Type B pancreatic cell (in vitro differentiated cells): ENCODE measurements around the gene AP2A1. TPM values are rescaled to one million over a fixed set of nuclear protein-coding genes. Genes with fewer than 3 reads are reported as not detected.

Experiments
- DNase-seq: peaks from one replicate; pipeline ENCODE4 v3.0.0; 2021; ENCODE audit warnings: mixed read lengths; ENCODE audit not compliant: unreplicated experiment; ENCODE audit errors: extremely low spot score
- H3K27ac Mint-ChIP-seq: 2 replicates; pipeline ENCODE4 v1.8.0; 2021; ENCODE audit warnings: mild to moderate bottlenecking, mixed read lengths
- H3K27me3 Mint-ChIP-seq: 2 replicates; pipeline ENCODE4 v1.8.0; 2021; ENCODE audit warnings: mixed read lengths
- H3K36me3 Mint-ChIP-seq: 2 replicates; pipeline ENCODE4 v1.8.0; 2021; ENCODE audit warnings: mixed read lengths
- H3K4me1 Mint-ChIP-seq: one replicate; pipeline ENCODE4 v1.8.0; 2021; ENCODE audit warnings: mixed read lengths; ENCODE audit not compliant: unreplicated experiment
- H3K4me3 Mint-ChIP-seq: 2 replicates; pipeline ENCODE4 v1.8.0; 2021; ENCODE audit warnings: mild to moderate bottlenecking, mixed read lengths
- H3K9me3 Mint-ChIP-seq: 2 replicates; pipeline ENCODE4 v1.8.0; 2021; ENCODE audit warnings: mixed read lengths
- CTCF ChIP-seq: fragments of 200-600 bp; sonication (generic); conservative IDR thresholded peaks from 2 replicates; pipeline ENCODE4 v1.5.0; 2021; ENCODE audit warnings: antibody characterized with exemption, mild to moderate bottlenecking
- total RNA-seq: library from RNA; stranded (reverse); gene quantifications from 2 replicates; pipeline ENCODE4 v1.2.1, GENCODE V29; 2021; ENCODE audit warnings: low replicate concordance

The AP2A1 gene
- total RNA-seq, 1 donor from 2014 or later: 82.9 TPM

DNA sequence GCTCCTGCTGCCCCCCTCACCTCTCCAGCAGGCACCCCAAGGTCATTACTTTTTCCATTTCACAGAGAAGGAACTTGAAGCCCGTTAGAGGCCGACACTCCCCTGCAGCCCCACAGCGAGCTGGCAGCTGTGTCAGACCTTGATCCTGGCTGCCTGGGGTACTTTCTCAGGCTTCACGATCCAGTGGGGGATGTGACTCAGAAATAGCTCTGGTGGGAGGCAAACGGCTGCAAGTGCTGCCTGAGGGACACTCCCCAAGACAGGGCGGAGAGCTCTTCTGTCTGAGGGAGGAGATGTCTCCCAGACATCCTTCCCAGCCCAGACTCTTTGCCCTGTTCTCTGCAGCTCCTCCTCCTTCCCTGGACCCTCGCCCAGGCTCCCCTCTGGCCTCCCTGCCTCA is 8.5 kb upstream of the AP2A1 start:
- no peaks in the 10 kb centered on the region for H3K9me3 Mint-ChIP-seq
- no peaks in the 10 kb centered on the region for H3K4me1 Mint-ChIP-seq
- no peak for TF ChIP-seq CTCF
- H3K27ac Mint-ChIP-seq: no peak overlapping the region
- DNase-seq: no peak
- no peak overlapping the region for H3K4me3 Mint-ChIP-seq
- H3K36me3 Mint-ChIP-seq: no peaks in the 10 kb centered on the region
- peaks cover 6% of the 10 kb centered on the region for H3K27me3 Mint-ChIP-seq

- peaks cover 6% of the 10 kb centered on the region for H3K4me1 Mint-ChIP-seq
- H3K27ac Mint-ChIP-seq: no peak overlapping the region
- DNase-seq: no peak
- H3K9me3 Mint-ChIP-seq: no peaks in the 10 kb centered on the region
- no peaks in the 10 kb centered on the region for H3K36me3 Mint-ChIP-seq
- peaks cover 6% of the 10 kb centered on the region for H3K27me3 Mint-ChIP-seq
- no peak overlapping the region for H3K4me3 Mint-ChIP-seq
- TF ChIP-seq CTCF: no peak
Measured at GRCh38 chr19:49761249-49761624, 5.6 kb upstream of the AP2A1 start.

GRCh38 chr19:49761625-49762311 is 5.0 kb upstream of the AP2A1 start:
- DNase-seq: no peak
- H3K27me3 Mint-ChIP-seq: peaks cover 6% of the 10 kb centered on the region
- H3K4me1 Mint-ChIP-seq: peaks cover 7% of the 10 kb centered on the region
- no peak for TF ChIP-seq CTCF
- H3K4me3 Mint-ChIP-seq: no peak overlapping the region
- H3K9me3 Mint-ChIP-seq: no peaks in the 10 kb centered on the region
- H3K27ac Mint-ChIP-seq: no peak overlapping the region
- no peaks in the 10 kb centered on the region for H3K36me3 Mint-ChIP-seq

DNA sequence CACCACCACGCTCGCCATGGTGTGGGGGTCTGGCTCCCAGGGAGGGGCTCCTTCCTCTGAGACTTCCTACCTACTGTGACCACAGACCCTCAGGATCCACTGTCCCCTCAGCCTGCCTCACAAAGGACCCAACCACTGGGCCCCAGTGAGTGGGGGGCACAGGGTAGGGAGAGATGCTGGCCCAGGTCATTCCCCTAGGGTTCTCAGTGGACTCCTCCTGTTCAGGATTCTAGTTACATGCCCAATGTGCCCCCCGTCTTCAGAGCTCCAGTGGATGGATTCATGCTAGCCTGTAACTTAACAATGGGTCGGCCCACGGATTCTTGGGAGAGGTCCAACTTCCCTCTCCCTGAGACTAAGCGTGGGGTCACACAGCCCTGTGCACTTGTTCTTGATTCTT is 3.6 kb upstream of the AP2A1 start, which contains the start of gene TSKS:
TSKS (minus strand) TSS at position 77 of the 400 bp plus-strand sequence; CDS start at position 18, 59 bp downstream.
- H3K36me3 Mint-ChIP-seq: no peaks in the 10 kb centered on the region
- peak within 1 kb of the TSS; percentile 57 for H3K27ac Mint-ChIP-seq
- no peak for TF ChIP-seq CTCF
- no peaks in the 10 kb centered on the region for H3K9me3 Mint-ChIP-seq
- H3K4me1 Mint-ChIP-seq: peaks cover 18% of the 10 kb centered on the region
- H3K27me3 Mint-ChIP-seq: peaks cover 3% of the 10 kb centered on the region
- H3K4me3 Mint-ChIP-seq: no peak within 1 kb of the TSS
- no peak for DNase-seq

GRCh38 chr19:49764341-49764740 is 2.5 kb upstream of the AP2A1 start:
- H3K4me1 Mint-ChIP-seq: peaks cover 23% of the 10 kb centered on the region
- no peak for TF ChIP-seq CTCF
- DNase-seq: no peak
- H3K27me3 Mint-ChIP-seq: no peaks in the 10 kb centered on the region
- H3K27ac Mint-ChIP-seq: peak overlapping the region; percentile 88
- H3K36me3 Mint-ChIP-seq: no peaks in the 10 kb centered on the region
- H3K4me3 Mint-ChIP-seq: no peak overlapping the region
- H3K9me3 Mint-ChIP-seq: no peaks in the 10 kb centered on the region
